ENCODE results near the gene FTCDNL1.

DNA sequence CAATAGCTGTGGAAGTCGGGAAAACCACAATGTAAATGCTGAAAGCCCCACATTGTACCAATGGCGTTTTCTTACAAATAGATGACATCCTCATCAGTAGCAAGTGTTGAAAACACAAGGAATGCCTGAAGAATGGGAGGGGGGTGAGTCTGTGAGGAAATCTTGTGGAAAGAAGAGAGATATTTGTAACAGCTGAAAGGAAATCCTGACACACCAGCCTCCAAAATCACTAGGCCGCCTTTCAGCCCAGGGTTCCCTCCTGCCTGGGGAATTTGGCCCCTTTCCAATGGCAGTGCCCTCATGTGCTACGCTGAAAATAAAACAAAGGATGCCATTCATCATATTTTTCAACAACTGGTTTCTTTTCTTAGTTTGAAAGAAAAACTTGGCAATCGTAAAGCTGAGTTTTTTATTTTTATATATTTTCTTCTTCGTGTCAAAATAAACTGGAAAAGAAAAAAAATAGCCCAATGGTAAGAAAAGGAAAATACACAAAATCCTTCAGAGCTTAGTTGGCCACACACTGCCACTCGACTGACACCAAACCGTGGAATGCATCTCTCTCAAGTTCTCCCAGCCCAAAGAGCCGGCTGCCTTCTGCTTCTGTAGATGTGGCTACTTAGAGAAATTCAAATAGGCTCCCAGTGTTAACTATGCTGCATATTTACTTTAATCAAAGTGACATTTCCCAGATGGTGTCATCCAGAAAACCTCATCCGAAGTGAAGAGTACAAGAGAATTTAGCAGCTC lies 52.0 kb downstream of the FTCDNL1 start:
- no peak for TF ChIP-seq CTCF (CRISPR knock-in tag; IDR thresholded peaks at IDR 0.05)
- TF ChIP-seq ZBTB20 (CRISPR knock-in tag; IDR thresholded peaks at IDR 0.05; ENCODE audit: borderline replicate concordance, low read depth): no peak
- TF ChIP-seq KLF9 (CRISPR knock-in tag; IDR thresholded peaks at IDR 0.05; ENCODE audit: low read depth): no peak
- TF ChIP-seq ZBTB33 (CRISPR knock-in tag; IDR thresholded peaks at IDR 0.05): no peak
- TF ChIP-seq, protein P1, sequence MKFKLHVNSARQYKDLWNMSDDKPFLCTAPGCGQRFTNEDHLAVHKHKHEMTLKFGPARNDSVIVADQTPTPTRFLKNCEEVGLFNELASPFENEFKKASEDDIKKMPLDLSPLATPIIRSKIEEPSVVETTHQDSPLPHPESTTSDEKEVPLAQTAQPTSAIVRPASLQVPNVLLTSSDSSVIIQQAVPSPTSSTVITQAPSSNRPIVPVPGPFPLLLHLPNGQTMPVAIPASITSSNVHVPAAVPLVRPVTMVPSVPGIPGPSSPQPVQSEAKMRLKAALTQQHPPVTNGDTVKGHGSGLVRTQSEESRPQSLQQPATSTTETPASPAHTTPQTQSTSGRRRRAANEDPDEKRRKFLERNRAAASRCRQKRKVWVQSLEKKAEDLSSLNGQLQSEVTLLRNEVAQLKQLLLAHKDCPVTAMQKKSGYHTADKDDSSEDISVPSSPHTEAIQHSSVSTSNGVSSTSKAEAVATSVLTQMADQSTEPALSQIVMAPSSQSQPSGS (CRISPR knock-in tag; IDR thresholded peaks at IDR 0.05): no peak
- TF ChIP-seq SP2 (CRISPR knock-in tag; IDR thresholded peaks at IDR 0.05): no peak
